Osteoblast (primary cell): ENCODE measurements around the gene ANGPT4. TPM values are rescaled to one million over a fixed set of nuclear protein-coding genes. Genes with fewer than 3 reads are reported as not detected.

ENCODE experiments used
- DNase-seq: peaks from one replicate; pipeline ENCODE4 v3.0.0; 2011; ENCODE audit warnings: low spot score, mixed read lengths; ENCODE audit not compliant: insufficient read length; ENCODE audit errors: missing footprints
- H2AFZ ChIP-seq: 2 replicates; pipeline ENCODE4 v1.6.0; 2011; ENCODE audit warnings: mild to moderate bottlenecking, low read length
- H3K27ac ChIP-seq: 2 replicates; pipeline ENCODE4 v1.5.1; 2011; ENCODE audit warnings: mild to moderate bottlenecking, low read depth, low read length, moderate library complexity
- H3K27me3 ChIP-seq: 2 replicates; pipeline ENCODE4 v1.6.0; 2012; ENCODE audit warnings: mild to moderate bottlenecking, control low read depth, inconsistent platforms, low read length, moderate library complexity; ENCODE audit not compliant: insufficient read depth
- H3K36me3 ChIP-seq: 2 replicates; pipeline ENCODE4 v1.5.1; 2011; ENCODE audit warnings: mild to moderate bottlenecking, low read length, control low read depth, moderate library complexity; ENCODE audit not compliant: insufficient read depth
- H3K4me1 ChIP-seq: 2 replicates; pipeline ENCODE4 v1.5.1; 2011; ENCODE audit warnings: mild to moderate bottlenecking, low read length, control low read depth, moderate library complexity; ENCODE audit not compliant: insufficient read depth
- H3K4me2 ChIP-seq: 2 replicates; pipeline ENCODE4 v1.6.0; 2011; ENCODE audit warnings: mild to moderate bottlenecking, low read length; ENCODE audit not compliant: insufficient read depth
- H3K4me3 ChIP-seq: fragments of 200-600 bp; sonication (generic); 3 replicates; pipeline ENCODE4 v1.5.1; 2012; ENCODE audit warnings: mild to moderate bottlenecking, low read length, inconsistent platforms; ENCODE audit not compliant: insufficient read depth
- H3K79me2 ChIP-seq: 2 replicates; pipeline ENCODE4 v1.6.0; 2012; ENCODE audit warnings: mild to moderate bottlenecking, low read length, control low read depth, inconsistent platforms; ENCODE audit not compliant: insufficient read depth
- H3K9me3 ChIP-seq: 2 replicates; pipeline ENCODE4 v1.5.1; 2011; ENCODE audit warnings: low read depth, low read length, control low read depth
- H4K20me1 ChIP-seq: 2 replicates; pipeline ENCODE4 v1.6.0; 2012; ENCODE audit warnings: mild to moderate bottlenecking, low read length, control low read depth; ENCODE audit not compliant: insufficient read depth
- CTCF ChIP-seq: IDR thresholded peaks from 2 replicates; pipeline ENCODE4 v1.5.1; 2011; ENCODE audit warnings: mild to moderate bottlenecking, low read depth, low read length, moderate library complexity; ENCODE audit errors: extremely low read depth
- total RNA-seq: library from RNA; depleted of rRNA; stranded (reverse); fragments of >200 nt; gene quantifications from 2 replicates; pipeline ENCODE4 v1.2.3, GENCODE V29; 2012

The ANGPT4 gene
- total RNA-seq, 1 donor, result under 0.01 TPM

- no peak overlapping the region for H3K4me3 ChIP-seq
- DNase-seq, result peak; percentile 58
- H2AFZ ChIP-seq, result no peak overlapping the region
- H3K4me2 ChIP-seq, result no peak overlapping the region
- no peak for TF ChIP-seq CTCF
- H3K27me3 ChIP-seq, result peaks cover 5% of the 10 kb centered on the region
- no peak overlapping the region for H3K27ac ChIP-seq
- no peaks in the 10 kb centered on the region for H3K4me1 ChIP-seq
- no peaks in the 10 kb centered on the region for H3K9me3 ChIP-seq
- H4K20me1 ChIP-seq, result no peaks in the 10 kb centered on the region
- H3K79me2 ChIP-seq, result no peaks in the 10 kb centered on the region
- no peaks in the 10 kb centered on the region for H3K36me3 ChIP-seq
These were observed 28.1 kb downstream of the ANGPT4 start for GRCh38 chr20:888057-888456.

- H3K36me3 ChIP-seq, result no peaks in the 10 kb centered on the region
- H3K4me2 ChIP-seq, result no peak overlapping the region
- no peaks in the 10 kb centered on the region for H4K20me1 ChIP-seq
- TF ChIP-seq CTCF, result no peak
- no peaks in the 10 kb centered on the region for H3K27me3 ChIP-seq
- H3K79me2 ChIP-seq, result no peaks in the 10 kb centered on the region
- no peak overlapping the region for H2AFZ ChIP-seq
- peaks cover under 1% of the 10 kb centered on the region for H3K4me1 ChIP-seq
- no peaks in the 10 kb centered on the region for H3K9me3 ChIP-seq
- DNase-seq, result peak; percentile 47
- no peak overlapping the region for H3K4me3 ChIP-seq
- no peak overlapping the region for H3K27ac ChIP-seq
These were observed 29.0 kb downstream of the ANGPT4 start for GRCh38 chr20:887137-887536.

GRCh38 chr20:884983-885952 is 30.9 kb downstream of the ANGPT4 start:
- Histone ChIP-seq H2AFZ (no peak overlapping the region), H3K4me1 (peaks cover 11% of the 10 kb centered on the region), H4K20me1 (no peaks in the 10 kb centered on the region), H3K27me3 (no peaks in the 10 kb centered on the region), H3K4me3 (no peak overlapping the region), H3K9me3 (no peaks in the 10 kb centered on the region), H3K36me3 (no peaks in the 10 kb centered on the region), H3K4me2 (no peak overlapping the region), H3K79me2 (no peaks in the 10 kb centered on the region), H3K27ac (no peak overlapping the region)
- TF ChIP-seq CTCF, result peak; percentile 33
- peak; percentile 93 for DNase-seq

- no peak for TF ChIP-seq CTCF
- no peaks in the 10 kb centered on the region for H4K20me1 ChIP-seq
- peaks cover 11% of the 10 kb centered on the region for H3K4me1 ChIP-seq
- H3K36me3 ChIP-seq, result no peaks in the 10 kb centered on the region
- H3K4me2 ChIP-seq, result no peak overlapping the region
- H3K27ac ChIP-seq, result no peak overlapping the region
- DNase-seq, result no peak
- H2AFZ ChIP-seq, result no peak overlapping the region
- H3K79me2 ChIP-seq, result no peaks in the 10 kb centered on the region
- H3K9me3 ChIP-seq, result no peaks in the 10 kb centered on the region
- H3K4me3 ChIP-seq, result no peak overlapping the region
- no peaks in the 10 kb centered on the region for H3K27me3 ChIP-seq
These were observed 34.4 kb downstream of the ANGPT4 start for GRCh38 chr20:881783-882144.
